NCI-H146 treated with DMSO at 0.1 percent for 48 hours (cell line): ENCODE measurements around the gene TOGARAM1.

ENCODE experiments used
- DNase-seq: peaks from one replicate; lab custom pipeline; 2025; ENCODE audit not compliant: unreplicated experiment; lab: John Stamatoyannopoulos, UW

The TOGARAM1 gene

DNA sequence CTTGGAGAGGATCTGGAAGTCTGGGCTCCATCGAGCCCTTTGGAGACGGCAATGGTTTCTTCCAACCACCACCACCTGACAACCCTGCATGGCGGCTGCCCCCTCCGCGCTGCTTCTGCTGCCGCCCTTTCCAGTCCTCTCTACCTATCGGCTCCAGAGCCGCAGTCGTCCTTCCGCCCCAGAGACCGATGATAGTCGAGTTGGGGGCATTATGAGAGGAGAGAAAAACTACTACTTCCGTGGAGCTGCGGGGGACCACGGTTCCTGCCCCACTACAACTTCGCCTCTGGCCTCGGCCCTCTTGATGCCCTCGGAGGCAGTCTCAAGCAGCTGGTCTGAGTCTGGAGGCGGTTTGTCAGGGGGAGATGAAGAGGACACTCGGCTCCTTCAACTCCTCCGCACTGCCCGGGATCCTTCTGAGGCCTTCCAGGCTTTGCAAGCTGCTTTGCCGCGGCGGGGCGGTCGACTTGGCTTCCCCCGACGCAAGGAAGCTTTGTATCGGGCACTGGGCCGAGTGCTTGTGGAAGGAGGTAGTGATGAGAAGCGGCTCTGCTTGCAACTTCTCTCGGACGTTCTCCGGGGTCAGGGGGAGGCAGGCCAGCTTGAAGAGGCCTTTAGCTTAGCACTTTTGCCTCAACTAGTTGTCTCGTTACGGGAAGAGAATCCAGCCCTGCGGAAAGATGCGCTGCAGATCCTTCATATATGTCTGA is 499 bp downstream of the TOGARAM1 start:
- peak; percentile 62 for DNase-seq

DNA sequence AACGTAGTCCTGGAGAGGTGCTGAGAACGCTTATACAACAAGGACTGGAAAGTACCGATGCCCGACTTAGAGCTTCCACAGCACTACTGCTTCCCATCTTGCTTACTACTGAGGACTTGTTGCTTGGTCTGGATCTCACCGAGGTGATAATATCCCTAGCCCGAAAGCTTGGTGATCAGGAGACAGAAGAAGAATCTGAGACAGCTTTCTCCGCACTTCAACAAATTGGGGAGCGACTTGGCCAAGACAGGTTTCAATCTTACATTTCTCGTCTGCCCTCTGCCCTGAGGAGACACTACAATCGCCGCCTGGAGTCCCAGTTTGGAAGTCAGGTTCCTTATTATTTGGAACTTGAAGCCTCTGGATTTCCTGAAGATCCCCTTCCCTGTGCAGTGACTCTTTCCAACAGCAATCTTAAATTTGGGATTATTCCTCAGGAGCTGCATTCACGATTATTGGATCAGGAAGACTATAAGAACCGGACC is 1.1 kb downstream of the TOGARAM1 start:
- no peak for DNase-seq

GRCh38 chr14:44963775-44964380 is 1.9 kb downstream of the TOGARAM1 start:
- DNase-seq: no peak

GRCh38 chr14:44966601-44967336 is 4.8 kb downstream of the TOGARAM1 start:
- DNase-seq: no peak

GRCh38 chr14:44968714-44969113 is 6.7 kb downstream of the TOGARAM1 start:
- DNase-seq: no peak

DNA sequence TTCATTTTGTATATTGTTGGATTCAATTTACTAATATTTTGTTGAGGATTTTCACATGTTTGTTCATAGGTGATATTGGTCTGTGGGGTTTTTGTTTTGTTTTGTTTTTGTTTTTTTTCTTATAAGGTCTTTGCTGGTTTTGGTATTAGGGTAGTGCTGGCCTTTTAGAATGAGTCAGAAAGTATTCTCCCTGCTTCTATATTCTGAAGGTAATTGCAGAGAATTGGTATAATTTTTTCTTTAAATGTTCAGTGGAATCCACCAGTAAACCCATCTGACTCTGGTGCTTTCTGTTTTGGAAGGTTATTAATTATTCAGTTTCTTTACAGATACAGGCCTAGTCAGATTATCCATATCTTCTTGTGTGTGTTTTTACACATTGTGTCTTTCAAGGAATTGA is 8.9 kb downstream of the TOGARAM1 start:
- DNase-seq: no peak

DNA sequence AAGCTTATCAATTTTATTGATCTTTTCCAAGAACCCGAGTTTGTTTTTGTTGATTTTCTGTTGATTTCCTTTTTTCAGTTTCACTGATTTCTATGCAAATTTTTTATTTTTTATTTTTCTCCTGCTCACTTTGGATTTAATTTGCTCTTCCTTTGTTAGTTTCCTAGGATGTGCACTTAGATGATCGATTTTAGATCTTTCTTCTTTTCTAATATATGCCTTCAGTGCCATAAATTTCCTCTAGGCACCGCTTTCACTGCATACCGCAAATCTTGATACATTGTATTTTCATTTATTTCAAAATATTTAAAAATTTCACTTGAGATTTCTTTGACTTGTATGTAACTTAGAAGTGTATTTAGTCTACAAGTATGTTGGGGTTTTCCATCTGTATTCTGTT is 9.5 kb downstream of the TOGARAM1 start:
- DNase-seq: no peak

DNA sequence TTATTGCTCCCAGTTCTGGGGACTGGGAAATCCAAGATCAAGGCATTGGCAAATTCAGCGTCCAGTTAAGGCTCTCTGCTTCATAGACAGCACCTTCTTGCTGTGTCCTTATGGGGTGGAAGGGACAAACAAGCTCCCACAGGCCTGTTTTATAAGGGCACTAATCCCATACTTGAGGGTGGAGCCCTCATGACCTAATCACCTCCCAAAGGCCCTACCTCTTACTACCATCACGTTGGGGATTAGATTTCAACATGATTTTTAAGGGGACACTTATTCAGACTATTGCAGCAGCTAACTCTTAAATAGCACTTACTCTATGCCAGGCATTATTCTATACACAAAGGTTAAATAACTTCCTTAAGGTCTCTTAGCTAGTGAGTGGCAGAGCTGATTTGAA is 17.3 kb downstream of the TOGARAM1 start:
- no peak for DNase-seq

DNA sequence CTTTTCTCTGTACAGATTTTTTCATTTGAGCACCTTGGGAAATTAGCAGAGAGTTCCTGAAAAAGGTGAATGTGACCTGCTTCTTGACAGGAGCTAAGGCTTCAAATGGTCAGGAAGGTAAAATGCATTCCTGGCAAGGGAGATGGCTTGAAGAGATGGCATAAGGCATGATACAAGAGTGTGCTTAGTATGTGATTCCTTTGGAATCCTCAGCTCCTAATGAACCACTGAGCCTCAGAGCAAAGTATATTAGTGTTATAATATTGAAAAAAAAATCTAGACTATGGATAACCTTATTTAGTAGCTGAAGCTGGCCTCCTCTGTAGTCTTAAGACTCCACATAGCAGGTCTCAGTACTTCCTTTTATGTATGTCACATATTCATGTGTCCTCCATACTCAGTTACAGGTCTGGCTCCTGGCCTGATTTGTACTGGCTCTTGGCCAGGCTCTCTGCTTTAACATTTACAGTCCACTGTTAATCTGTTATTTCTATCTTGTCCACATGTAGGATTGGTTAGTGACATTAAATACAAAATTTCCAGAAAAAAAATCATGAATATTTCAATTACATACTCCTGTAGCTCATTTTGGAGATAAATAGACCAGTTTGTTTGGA is 17.9 kb downstream of the TOGARAM1 start:
- DNase-seq: no peak

DNA sequence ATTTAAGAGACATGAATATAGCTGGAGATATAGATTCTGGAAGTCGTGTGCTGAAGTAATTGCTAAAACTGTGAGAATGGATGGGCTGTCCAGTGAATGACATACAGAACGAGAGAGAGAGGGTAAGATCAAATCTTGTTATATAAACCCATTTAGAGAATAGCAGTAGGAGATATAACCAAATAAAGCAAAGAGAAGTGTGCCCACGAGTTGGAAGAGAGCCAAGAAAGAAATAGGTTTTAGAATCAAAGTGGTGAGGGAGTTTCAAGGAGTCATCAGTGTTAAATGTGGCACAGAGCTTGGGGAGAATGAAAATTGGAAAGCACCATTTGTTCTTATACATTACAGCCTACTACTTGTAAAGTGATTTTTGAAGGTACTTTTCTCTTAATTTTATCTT is 19.2 kb downstream of the TOGARAM1 start:
- DNase-seq: no peak

DNA sequence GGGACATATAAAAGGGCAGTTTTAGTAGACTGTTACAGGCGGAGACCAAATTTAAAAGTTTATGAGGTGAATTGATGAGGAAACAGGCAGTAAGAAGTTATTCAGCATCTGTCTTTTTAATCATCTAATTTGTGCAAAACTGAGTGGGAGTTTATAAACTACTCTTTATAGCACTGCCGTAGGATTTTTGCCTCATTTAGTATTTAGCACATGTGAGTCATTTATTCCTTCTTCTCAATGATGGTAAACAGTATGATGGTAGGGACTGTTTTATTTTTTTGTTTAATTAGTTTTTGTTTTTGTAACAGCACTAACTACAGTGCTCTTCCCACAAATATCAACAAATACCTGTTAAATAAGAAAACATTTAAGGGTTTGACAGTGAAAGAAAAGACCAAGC is 20.6 kb downstream of the TOGARAM1 start:
- no peak for DNase-seq

DNA sequence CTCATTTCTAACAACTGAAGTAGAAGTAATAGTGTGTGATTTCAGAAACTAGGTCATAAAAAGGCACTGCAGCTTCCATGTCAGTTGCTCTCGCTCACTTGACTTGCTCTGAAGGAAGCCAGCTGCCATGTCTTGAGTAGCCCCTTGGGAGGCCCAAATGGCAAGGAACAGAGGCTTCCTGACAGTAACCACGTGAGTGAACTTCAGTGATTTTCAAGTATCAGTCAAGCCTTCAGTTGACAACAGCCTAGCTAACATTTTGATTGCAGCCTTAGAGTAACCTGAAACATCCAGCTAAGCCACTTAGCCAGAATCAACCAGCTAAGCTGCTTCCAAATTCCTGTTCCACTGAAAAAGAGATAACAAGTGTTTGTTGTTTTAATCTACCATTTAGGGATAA is 26.7 kb downstream of the TOGARAM1 start:
- DNase-seq: no peak

DNA sequence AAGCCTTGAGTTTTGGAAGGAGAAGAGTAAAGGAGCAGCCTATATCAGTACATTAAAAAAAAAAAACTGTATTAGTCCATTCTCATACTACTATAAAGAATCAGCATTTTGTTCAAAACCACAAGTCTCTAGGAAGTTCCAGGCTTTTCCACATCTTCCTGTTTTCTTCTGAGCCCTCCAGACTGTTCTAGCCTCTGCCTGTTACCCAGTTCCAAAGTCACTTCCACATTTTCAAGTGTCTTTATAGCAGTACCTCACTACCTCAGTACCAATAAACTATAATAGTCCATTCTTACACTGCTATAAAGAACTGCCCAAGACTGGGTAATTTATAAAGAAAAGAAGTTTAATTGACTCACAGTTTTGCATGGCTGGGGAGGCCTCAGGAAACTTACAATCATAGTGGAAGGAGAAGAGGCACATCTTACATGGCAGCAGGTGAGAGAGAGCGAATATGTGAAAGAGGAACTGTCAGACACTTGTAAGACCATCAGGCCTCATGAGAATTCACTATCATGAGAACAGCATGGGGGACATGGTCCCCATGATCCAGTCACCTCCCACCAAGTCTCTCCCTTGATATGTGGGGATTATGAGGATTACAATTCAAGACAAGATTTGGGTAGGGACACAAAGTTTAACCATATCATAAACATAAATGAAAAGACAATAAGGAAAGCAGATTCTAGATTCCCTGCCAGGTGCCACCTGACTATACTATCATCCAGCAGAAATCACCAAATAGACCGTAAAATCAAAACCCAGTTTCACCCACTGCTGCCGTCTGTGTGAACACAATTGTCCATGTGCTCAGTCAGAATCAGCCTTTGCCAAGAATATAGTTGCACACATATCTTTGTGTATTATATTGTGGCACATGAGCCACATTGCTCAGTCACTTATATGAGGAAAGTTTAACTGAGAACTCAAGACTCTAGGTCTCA is 27.8 kb downstream of the TOGARAM1 start:
- no peak for DNase-seq

DNA sequence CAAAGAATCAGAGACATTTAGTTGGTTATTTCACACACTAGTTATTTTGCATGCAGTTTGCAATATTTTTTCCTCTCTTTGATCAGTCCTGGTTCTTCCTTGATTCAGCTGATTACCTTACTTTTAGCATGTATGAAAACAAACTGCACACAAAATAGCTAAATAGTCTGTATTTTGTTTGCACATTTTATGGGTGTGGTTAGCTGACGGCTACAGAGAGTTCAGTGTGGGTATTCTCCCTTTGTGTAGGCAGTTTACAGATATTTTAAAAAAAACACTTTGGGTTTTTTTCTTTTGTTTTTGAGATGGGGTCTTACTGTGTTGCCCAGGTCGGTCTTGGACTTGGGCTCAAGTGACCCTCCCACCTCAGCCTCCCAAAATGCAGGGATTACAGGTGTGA is 28.5 kb downstream of the TOGARAM1 start:
- no peak for DNase-seq

DNA sequence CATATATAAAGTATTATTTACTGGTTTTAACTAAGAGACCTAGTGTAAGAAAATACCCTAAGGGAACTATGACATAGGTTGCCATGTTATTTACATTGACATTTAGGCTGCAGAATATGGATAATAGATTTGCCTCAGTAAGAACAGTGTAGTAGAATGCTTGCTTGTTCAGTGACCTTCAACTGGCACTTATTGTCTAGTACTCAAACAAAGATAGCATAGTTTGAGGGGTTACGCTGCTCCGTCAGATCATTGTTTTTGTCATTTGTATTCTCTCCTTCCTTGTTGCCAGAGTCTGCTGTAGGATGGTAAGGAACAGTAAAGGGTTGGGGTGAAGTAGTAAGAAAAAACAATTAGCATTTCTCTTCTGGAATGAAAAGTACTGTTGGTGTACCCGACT is 33.2 kb downstream of the TOGARAM1 start:
- no peak for DNase-seq

DNA sequence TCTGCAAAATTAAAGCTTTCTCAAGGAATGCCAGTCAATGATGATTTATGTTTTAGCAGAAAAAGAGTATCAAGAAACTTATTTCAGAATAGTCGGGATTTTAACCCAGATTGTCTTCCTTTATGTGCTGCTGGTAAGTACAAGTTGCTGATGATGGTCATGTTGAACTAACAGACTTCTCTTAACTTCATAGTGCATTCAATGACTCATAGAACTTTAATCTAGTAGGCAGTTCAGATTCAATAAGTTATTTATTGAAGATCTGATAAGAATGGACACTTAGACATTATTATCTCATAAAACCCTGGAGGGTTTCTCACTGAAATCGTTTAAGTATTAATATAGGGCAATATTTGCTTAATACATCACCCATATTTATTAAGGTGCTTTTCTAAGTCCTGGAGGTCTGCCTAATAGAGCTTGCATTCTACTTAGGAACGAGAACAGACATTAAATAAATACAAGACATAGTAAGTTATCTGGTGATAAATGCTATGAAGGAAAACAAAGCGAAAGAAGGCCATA is 33.8 kb downstream of the TOGARAM1 start:
- no peak for DNase-seq

- no peak for DNase-seq
Observed at GRCh38 chr14:45003924-45004323, 41.9 kb downstream of the TOGARAM1 start.

GRCh38 chr14:45015133-45015532 is 53.1 kb downstream of the TOGARAM1 start:
- no peak for DNase-seq

- DNase-seq: no peak
Observed at GRCh38 chr14:45028107-45028626, 66.2 kb downstream of the TOGARAM1 start.

GRCh38 chr14:45034730-45035129 is 72.7 kb downstream of the TOGARAM1 start:
- DNase-seq: no peak
